ENCODE results near the gene ISG20.

Gene ISG20

GRCh38 chr15:88638626-88639372 is at the start of gene ISG20:
ISG20 (plus strand) TSS chr15:88639016; CDS start chr15:88639367, 351 bp downstream.
- DNase-seq, result peak in 49 of 56 donors; percentile 21 to 93 (median 61)

- no peak for DNase-seq
Measured at GRCh38 chr15:88590759-88591158, 48.1 kb upstream of the ISG20 start.

GRCh38 chr15:88591384-88591783 is 47.4 kb upstream of the ISG20 start:
- DNase-seq, result no peak

- peak in 3 of 56 donors; percentile 16 to 28 (median 18) for DNase-seq
Measured at GRCh38 chr15:88603885-88604284, 34.9 kb upstream of the ISG20 start.

GRCh38 chr15:88604381-88605188 is 34.2 kb upstream of the ISG20 start:
- peak in 40 of 56 donors; percentile 22 to 71 (median 55) for DNase-seq

- DNase-seq, result peak in 16 of 56 donors; percentile 13 to 66 (median 37)
Measured at GRCh38 chr15:88605189-88606069, 33.4 kb upstream of the ISG20 start.

- no peak for DNase-seq
Measured at GRCh38 chr15:88606070-88606794, 32.6 kb upstream of the ISG20 start.

GRCh38 chr15:88607951-88608350 is 30.9 kb upstream of the ISG20 start:
- DNase-seq, result no peak

- DNase-seq, result no peak
Measured at GRCh38 chr15:88608607-88609181, 30.1 kb upstream of the ISG20 start.

- peak in 2 of 56 donors; percentile 12 to 20 for DNase-seq
Measured at GRCh38 chr15:88609344-88610090, 29.3 kb upstream of the ISG20 start.

GRCh38 chr15:88610701-88611231 is 28.1 kb upstream of the ISG20 start:
- DNase-seq, result peak in 5 of 56 donors; percentile 16 to 24 (median 19)

GRCh38 chr15:88612186-88612796 is 26.5 kb upstream of the ISG20 start:
- no peak for DNase-seq

GRCh38 chr15:88613074-88613944 is 25.5 kb upstream of the ISG20 start:
- DNase-seq, result no peak

- no peak for DNase-seq
Measured at GRCh38 chr15:88615303-88616107, 23.3 kb upstream of the ISG20 start.

GRCh38 chr15:88616240-88616639 is 22.6 kb upstream of the ISG20 start:
- DNase-seq, result no peak

GRCh38 chr15:88617031-88617722 is 21.6 kb upstream of the ISG20 start:
- DNase-seq, result no peak
